Measurements from ENCODE around the gene NPLOC4. TPM values are rescaled to one million over a fixed set of nuclear protein-coding genes. Genes with fewer than 3 reads are reported as not detected.

NPLOC4 gene
- total and polyA plus RNA-seq, 2 of the 8 experiments (the other 6 are each of a cell fraction or from before 2014, with no cell fraction given), result 70.7 to 92.7 TPM

- Histone ChIP-seq H3K4me3 (ENCODE audit: extremely low read depth in 1 of 4, insufficient read depth in 2 of 4, low read depth in 3 of 4, low read length in 4 of 4) (no peak overlapping the region), H3K18ac (ENCODE audit: extremely low read depth, low read length) (no peak overlapping the region), H4K91ac (replicated peaks; ENCODE audit: insufficient read length, low read length) (no peak overlapping the region), H3K4me1 (replicated peaks in 1 of 4; ENCODE audit: control insufficient read depth in 3 of 4, insufficient read depth in 4 of 4, low read length in 3 of 4) (peaks cover 0 to 11% (median 5%) of the 10 kb centered on the region in 4 experiments; a peak in 5 of 7 replicates), H3K14ac (ENCODE audit: insufficient read length) (no peak overlapping the region), H2BK12ac (ENCODE audit: low read depth, low read length) (no peak overlapping the region), H3K36me3 (ENCODE audit: control insufficient read depth in 2 of 4, insufficient read depth in 4 of 4, low read length in 3 of 4) (peaks cover 0 to 11% (median 6%) of the 10 kb centered on the region in 4 experiments; a peak in 6 of 8 replicates), H2BK120ac (replicated peaks; ENCODE audit: low read depth, low read length) (no peak overlapping the region), H3K23ac (ENCODE audit: insufficient read length) (no peak overlapping the region), H3K27me3 (replicated peaks in 1 of 4; ENCODE audit: control insufficient read depth in 3 of 4, extremely low read depth in 1 of 4, insufficient read depth in 3 of 4, low read length in 3 of 4) (peaks cover 8 to 20% (median 15%) of the 10 kb centered on the region in 4 experiments; a peak in 6 of 7 replicates), H4K8ac (ENCODE audit: extremely low read depth, insufficient read depth, low read length) (0 out of 2 replicates have a peak overlapping the region, but pooled peaks have one; percentile 51), H2BK5ac (ENCODE audit: low read depth, low read length) (no peak overlapping the region), H3K4me2 (ENCODE audit: insufficient read depth in 1 of 2, low read depth in 2 of 2, low read length in 2 of 2) (no peak overlapping the region), H3K9ac (replicated peaks in 1 of 4; ENCODE audit: extremely low read depth in 1 of 4, low read depth in 3 of 4, low read length in 3 of 4) (no peak overlapping the region), H2BK15ac (ENCODE audit: low read length) (no peak overlapping the region), H3K23me2 (ENCODE audit: low read depth, low read length) (peaks cover 9% of the 10 kb centered on the region; the same call in 1 of the 2 replicates), H3K56ac (replicated peaks; ENCODE audit: insufficient read length, low read depth, low read length) (no peak overlapping the region), H4K5ac (ENCODE audit: insufficient read length, low read depth, low read length) (no peak overlapping the region), H2AFZ (ENCODE audit: low read length) (no peak overlapping the region), H3K79me2 (ENCODE audit: control insufficient read depth in 1 of 2, insufficient read depth in 2 of 2, low read length in 2 of 2) (no peaks in the 10 kb centered on the region), H3K27ac (ENCODE audit: low read depth, low read length) (no peak overlapping the region), H2AK5ac (ENCODE audit: low read depth, low read length) (no peak overlapping the region), H3K9me3 (ENCODE audit: insufficient read depth in 2 of 2, low read depth in 1 of 2, low read length in 1 of 2) (no peaks in the 10 kb centered on the region; a peak in 1 of 4 replicates), H3K79me1 (ENCODE audit: low read depth, low read length) (0 out of 2 replicates have a peak, but pooled peaks cover 3% of the 10 kb centered on the region), H4K20me1 (replicated peaks in 1 of 2; ENCODE audit: control insufficient read depth in 1 of 2, insufficient read depth in 2 of 2, low read length in 2 of 2) (peaks cover 2 to 9% of the 10 kb centered on the region in 2 experiments), H2BK20ac (ENCODE audit: low read length) (no peak overlapping the region), H3K4ac (replicated peaks; ENCODE audit: insufficient read length, low read depth, low read length) (no peak overlapping the region)
- FAIRE-seq (no peak), DNase-seq (ENCODE audit: low read depth in 1 of 2, low spot score in 2 of 2) (no peak)
- POLR2A ChIA-PET (ENCODE audit: partially characterized antibody), result interaction anchor here (0.7 to 5.9 kb wide), 16 partner anchors 8 to 281 kb away, joined by 3 to 125 read pairs (median 4); partner anchors contain the start of genes ACTG1, FAAP100 and FSCN2
- CTCF ChIA-PET (ENCODE audit: partially characterized antibody), result interaction anchor here (0.6 to 3.6 kb wide), 21 partner anchors 11 to 293 kb away, joined by 3 to 33 read pairs (median 4); partner anchors contain the start of gene FSCN2
- WGBS, 2 experiments (ENCODE audit: extremely low coverage in 1 of 2, insufficient coverage in 1 of 2, insufficient read length in 1 of 2, insufficient replicate concordance in 2 of 2, low coverage in 1 of 2, low lambda C conversion rate in 2 of 2, missing lambda C conversion rate in 1 of 2), result 94% methylated on average over 26 of the region's 26 CpGs; no CpG with 5 or more reads in 1 of the 2 experiments
- no peak for TF ChIP-seq CHD1 (IDR thresholded peaks at IDR 0.05; ENCODE audit: low read depth, low read length)
- TF ChIP-seq HDAC2 (IDR thresholded peaks at IDR 0.05; ENCODE audit: borderline replicate concordance in 1 of 2, low read depth in 2 of 2, low read length in 2 of 2), result no peak
- TF ChIP-seq EGR1 (IDR thresholded peaks at IDR 0.05; ENCODE audit: borderline replicate concordance, low read depth, low read length), result no peak
- TF ChIP-seq SP1 (IDR thresholded peaks at IDR 0.05; ENCODE audit: low read depth, low read length), result no peak
- TF ChIP-seq SIX5 (IDR thresholded peaks at IDR 0.05; ENCODE audit: low read depth, low read length), result no peak
- TF ChIP-seq CHD2 (IDR thresholded peaks at IDR 0.05; ENCODE audit: low read length), result no peak
- no peak for TF ChIP-seq RXRA (IDR thresholded peaks at IDR 0.05; ENCODE audit: insufficient read depth, low read depth, low read length)
These were observed 98.0 kb downstream of the NPLOC4 start for GRCh38 chr17:81538651-81539570.

Data from H1 (cell line).